Epithelial cell of esophagus (primary cell): Measurements from ENCODE around the gene FOXJ1.
A peak's percentile ranks its signal among the peaks of the same experiment; 100 is the strongest.

Source experiments
- DNase-seq: peaks from one replicate; pipeline ENCODE4 v3.0.0; 2010; ENCODE audit warnings: low read depth
- H3K4me3 ChIP-seq: 2 replicates; pipeline ENCODE4 v1.5.1; 2011; ENCODE audit warnings: mild to moderate bottlenecking, low read length, control low read depth
- TF ChIP-seq, protein P1 (sequence below): IDR thresholded peaks from 2 replicates; pipeline ENCODE4 v1.5.1; 2011; ENCODE audit warnings: low read depth, mild to moderate bottlenecking, low read length, control low read depth, inconsistent platforms; ENCODE audit not compliant: insufficient read depth; ENCODE audit errors: missing control alignments

The FOXJ1 gene

DNA sequence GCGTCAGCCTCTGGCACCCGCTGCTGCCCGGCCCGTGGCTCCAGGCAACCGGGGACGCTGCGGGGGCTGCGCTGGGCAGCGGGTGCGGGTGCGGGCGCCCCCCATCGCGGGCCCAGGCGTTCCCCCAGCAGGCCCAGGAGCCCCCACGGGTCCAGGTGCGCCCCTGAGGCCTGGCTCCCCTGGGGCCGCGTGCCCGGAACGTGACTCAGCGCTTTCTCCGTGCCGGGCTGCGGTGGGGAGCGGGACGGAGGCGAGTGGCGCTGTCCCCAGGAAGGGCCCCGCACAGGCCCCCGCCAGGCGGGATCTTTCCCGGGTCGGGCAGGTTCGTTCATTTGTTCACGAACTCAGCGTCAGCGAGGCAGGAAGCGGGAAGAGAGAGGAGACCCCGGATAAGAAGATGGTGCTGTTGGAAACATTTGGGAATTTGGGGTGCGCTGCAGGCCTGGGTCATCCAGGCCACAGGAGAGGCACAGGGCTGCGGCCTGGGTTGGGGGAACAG lies 19.1 kb downstream of the FOXJ1 start:
- H3K4me3 ChIP-seq, result peak overlapping the region; percentile 21

DNA sequence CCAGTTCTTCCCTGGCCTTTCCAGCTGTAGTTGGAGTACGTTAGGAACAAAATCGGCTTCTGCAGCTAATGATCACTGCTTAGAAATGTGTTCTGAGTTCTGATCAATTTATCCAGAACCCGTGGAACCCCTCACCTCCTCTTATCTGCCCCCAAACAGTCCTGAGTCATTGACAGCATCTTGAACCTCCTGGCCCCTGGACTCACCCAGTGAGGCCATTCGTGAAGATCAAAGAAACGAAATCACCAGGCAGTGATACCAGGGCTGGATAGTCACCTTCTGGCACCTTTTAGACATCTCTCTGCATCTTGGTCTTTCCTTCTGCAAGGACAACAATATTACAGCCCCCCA lies 20.4 kb downstream of the FOXJ1 start:
- no peak overlapping the region for H3K4me3 ChIP-seq
- TF ChIP-seq, protein P1, sequence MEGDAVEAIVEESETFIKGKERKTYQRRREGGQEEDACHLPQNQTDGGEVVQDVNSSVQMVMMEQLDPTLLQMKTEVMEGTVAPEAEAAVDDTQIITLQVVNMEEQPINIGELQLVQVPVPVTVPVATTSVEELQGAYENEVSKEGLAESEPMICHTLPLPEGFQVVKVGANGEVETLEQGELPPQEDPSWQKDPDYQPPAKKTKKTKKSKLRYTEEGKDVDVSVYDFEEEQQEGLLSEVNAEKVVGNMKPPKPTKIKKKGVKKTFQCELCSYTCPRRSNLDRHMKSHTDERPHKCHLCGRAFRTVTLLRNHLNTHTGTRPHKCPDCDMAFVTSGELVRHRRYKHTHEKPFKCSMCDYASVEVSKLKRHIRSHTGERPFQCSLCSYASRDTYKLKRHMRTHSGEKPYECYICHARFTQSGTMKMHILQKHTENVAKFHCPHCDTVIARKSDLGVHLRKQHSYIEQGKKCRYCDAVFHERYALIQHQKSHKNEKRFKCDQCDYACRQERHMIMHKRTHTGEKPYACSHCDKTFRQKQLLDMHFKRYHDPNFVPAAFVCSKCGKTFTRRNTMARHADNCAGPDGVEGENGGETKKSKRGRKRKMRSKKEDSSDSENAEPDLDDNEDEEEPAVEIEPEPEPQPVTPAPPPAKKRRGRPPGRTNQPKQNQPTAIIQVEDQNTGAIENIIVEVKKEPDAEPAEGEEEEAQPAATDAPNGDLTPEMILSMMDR, result no peak
- no peak for DNase-seq

More for the DNA sequence above, 19.1 kb downstream of the FOXJ1 start:
- TF ChIP-seq, protein P1, result no peak
- no peak for DNase-seq

DNA sequence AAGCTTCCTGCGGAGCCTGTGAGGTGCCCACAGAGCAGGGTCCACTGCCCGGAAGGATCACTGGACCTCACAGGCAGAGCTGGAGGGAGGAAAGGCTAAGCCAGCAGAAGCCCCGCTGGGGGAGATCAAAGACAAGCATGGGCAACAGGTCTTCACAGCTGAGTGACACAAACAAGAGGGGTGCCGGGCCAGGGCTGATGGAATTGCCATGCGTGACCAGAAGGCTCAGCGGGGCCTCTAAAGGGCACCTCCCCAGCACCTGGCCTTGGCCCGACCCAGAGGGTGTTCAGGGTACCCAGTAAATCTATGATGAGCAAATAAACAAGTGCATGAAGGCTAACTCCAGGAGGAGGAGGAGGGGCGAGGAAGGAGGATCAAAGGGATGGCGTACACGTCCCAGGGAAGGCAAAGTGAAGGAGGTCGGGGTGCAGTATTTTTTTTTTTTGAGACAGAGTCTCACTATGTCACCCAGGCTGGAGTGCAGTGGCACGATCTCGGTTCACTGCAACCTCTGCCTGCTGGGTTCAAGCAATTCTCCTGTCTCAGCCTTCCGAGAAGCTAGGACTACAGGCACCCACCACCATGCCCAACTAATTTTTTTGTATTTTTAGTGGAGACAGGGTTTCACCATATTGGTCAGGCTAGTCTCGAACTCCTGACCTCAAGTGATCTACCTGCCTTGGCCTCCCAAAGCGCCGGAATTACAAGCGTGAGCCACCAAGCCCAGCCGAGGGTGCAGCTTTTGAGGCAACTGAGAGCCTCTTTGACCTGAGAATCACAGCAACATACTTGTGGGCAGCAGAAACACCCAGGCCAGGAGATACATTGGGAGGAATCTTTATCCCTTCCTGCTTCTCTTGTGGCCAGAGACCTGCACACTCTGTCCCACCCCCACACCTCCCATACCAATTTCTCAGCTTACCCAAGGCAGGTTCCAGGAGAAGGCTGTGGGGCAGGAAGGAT lies 21.4 kb downstream of the FOXJ1 start:
- TF ChIP-seq, protein P1, result no peak
- no peak overlapping the region for H3K4me3 ChIP-seq
- no peak for DNase-seq

DNA sequence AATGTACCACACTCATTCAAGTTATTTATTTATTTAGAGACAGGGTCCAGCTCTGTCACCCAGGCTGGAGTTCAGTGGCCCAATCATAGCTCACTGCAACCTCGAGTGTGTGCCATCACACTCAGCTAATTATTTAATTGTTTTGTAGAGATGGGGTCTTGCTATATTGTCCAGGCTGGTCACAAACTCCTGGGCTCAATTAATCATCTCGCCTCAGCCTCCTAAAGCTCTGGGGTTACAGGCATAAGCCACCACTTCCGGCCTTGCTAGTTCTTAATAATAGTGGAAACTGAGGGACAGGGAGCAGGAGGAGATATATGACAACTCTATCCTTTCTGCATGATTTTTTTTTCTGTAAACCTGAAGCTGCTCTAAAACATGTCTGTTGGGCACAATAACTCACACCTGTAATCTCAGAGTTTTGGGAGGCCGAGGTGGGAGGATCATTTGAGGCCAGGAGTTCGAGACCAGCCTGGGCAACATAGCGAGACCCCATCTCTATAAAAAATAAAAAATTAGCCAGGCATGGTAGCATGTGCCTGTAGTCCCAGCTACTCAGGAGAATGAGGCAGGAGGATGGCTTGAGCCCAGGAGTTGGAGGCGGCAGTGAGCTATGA lies 25.8 kb downstream of the FOXJ1 start:
- H3K4me3 ChIP-seq, result no peak overlapping the region
- no peak for DNase-seq
- TF ChIP-seq, protein P1, result no peak

DNA sequence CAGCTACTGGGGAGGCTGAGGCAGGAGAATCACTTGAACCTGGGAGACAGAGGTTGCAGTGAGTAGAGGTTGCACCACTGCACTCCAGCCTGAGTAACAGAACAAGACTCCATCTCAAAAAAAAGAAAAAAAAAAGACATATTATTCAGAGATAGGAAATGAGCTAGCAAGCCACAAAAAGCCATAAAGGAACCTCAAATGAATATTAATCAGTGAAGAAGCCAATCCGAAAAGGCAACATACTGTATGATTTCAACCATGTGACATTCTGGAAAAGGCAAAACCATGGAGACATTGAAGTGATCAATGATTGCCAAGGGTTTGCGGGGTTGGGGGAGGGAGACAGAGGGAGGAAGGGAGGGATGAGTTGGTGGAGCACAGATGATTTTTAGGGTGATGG lies 29.1 kb downstream of the FOXJ1 start:
- TF ChIP-seq, protein P1, result no peak
- no peak overlapping the region for H3K4me3 ChIP-seq
- no peak for DNase-seq

DNA sequence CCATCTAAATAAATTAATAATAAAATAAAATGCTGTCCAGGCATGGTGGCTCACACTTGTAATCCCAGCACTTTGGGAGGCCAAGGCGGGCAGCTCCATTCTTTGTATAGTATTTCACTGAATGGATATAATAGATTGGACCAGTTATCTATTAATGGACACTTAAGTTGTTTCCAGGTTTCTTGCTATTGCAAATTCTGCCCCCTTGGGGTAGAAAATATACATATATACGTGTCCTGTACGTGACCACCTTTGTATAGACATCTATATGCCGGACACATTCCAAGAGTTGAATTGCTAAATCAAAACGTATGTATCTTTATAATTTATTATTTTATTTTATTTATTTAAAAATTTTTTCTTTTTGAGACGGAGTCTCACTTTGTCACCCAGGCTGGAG lies 33.5 kb downstream of the FOXJ1 start:
- TF ChIP-seq, protein P1, result no peak
- H3K4me3 ChIP-seq, result no peak overlapping the region

More for the DNA sequence above, 33.5 kb downstream of the FOXJ1 start:
- peak; percentile 39 for DNase-seq
